Keratinocyte (primary cell): Measurements from ENCODE around the gene ARID5A. TPM values are rescaled to one million over a fixed set of nuclear protein-coding genes. Genes with fewer than 3 reads are reported as not detected.

Experiments
- DNase-seq: peaks from one replicate; pipeline ENCODE4 v3.0.0-alpha.2; 2011; ENCODE audit warnings: low read depth, missing footprints, low spot score
- FAIRE-seq: peaks from 2 replicates; lab custom pipeline; 2011; peaks lifted over from hg19 to GRCh38; lab: Jason Lieb, UNC
- H2AFZ ChIP-seq: 2 replicates; pipeline ENCODE4 v1.6.0; 2012; ENCODE audit warnings: low read length, control low read depth, inconsistent platforms; ENCODE audit not compliant: control insufficient read depth
- H3K27ac ChIP-seq: 2 replicates; pipeline ENCODE4 v1.5.1; 2011; ENCODE audit warnings: low read length; ENCODE audit not compliant: control insufficient read depth, insufficient read depth
- H3K27me3 ChIP-seq: 3 replicates; pipeline ENCODE4 v1.6.0; 2011; ENCODE audit warnings: low read length; ENCODE audit not compliant: control insufficient read depth, insufficient read depth; ENCODE audit errors: extremely low read depth
- H3K36me3 ChIP-seq, 2 experiments: 2 replicates in 1 of 2; 3 replicates in 1 of 2; pipeline ENCODE4 v1.5.1; 2011; ENCODE audit warnings: low read length in 2 of 2, mild to moderate bottlenecking in 1 of 2; ENCODE audit not compliant: control insufficient read depth in 2 of 2, insufficient read depth in 2 of 2; ENCODE audit errors: extremely low read depth in 1 of 2
- H3K4me1 ChIP-seq: 3 replicates; pipeline ENCODE4 v1.5.1; 2011; ENCODE audit warnings: low read length; ENCODE audit not compliant: control insufficient read depth, insufficient read depth; ENCODE audit errors: extremely low read depth
- H3K4me2 ChIP-seq: 3 replicates; pipeline ENCODE4 v1.6.0; 2011; ENCODE audit warnings: low read depth, low read length; ENCODE audit not compliant: control insufficient read depth, insufficient read depth; ENCODE audit errors: extremely low read depth
- H3K4me3 ChIP-seq, 3 experiments: fragments of 200-600 bp in 1 of 3; sonication (generic) in 1 of 3; 2 replicates in 2 of 3; 3 replicates in 1 of 3; pipeline ENCODE4 v1.5.1; 2011 to 2016; ENCODE audit warnings: low read length in 3 of 3, mild to moderate bottlenecking in 3 of 3, control low read depth in 2 of 3, inconsistent platforms in 1 of 3, low read depth in 1 of 3, mixed read lengths in 1 of 3, mixed run types in 1 of 3, moderate library complexity in 1 of 3; ENCODE audit not compliant: control insufficient read depth in 2 of 3, insufficient read depth in 2 of 3; ENCODE audit errors: extremely low read depth in 1 of 3
- H3K79me2 ChIP-seq: 2 replicates; pipeline ENCODE4 v1.6.0; 2012; ENCODE audit warnings: low read length; ENCODE audit not compliant: control insufficient read depth, insufficient read depth
- H3K9ac ChIP-seq: 3 replicates; pipeline ENCODE4 v1.6.0; 2011; ENCODE audit warnings: low read length; ENCODE audit not compliant: control insufficient read depth, insufficient read depth; ENCODE audit errors: extremely low read depth
- H3K9me1 ChIP-seq: 3 replicates; pipeline ENCODE4 v1.6.0; 2011; ENCODE audit warnings: low read length; ENCODE audit not compliant: control insufficient read depth, insufficient read depth; ENCODE audit errors: extremely low read depth
- H3K9me3 ChIP-seq: 2 replicates; pipeline ENCODE4 v1.5.1; 2012; ENCODE audit warnings: low read depth, low read length; ENCODE audit not compliant: control insufficient read depth
- H4K20me1 ChIP-seq: 3 replicates; pipeline ENCODE4 v1.6.0; 2011; ENCODE audit warnings: low read length; ENCODE audit not compliant: control insufficient read depth, insufficient read depth; ENCODE audit errors: extremely low read depth
- CTCF ChIP-seq, 3 experiments: IDR thresholded peaks in 1 of 3; conservative IDR thresholded peaks in 1 of 3; optimal IDR thresholded peaks in 1 of 3; 2 replicates in 2 of 3; 3 replicates in 1 of 3; pipeline versions ENCODE3 to v1.5.1; 2011; ENCODE audit warnings: low read length in 3 of 3, mild to moderate bottlenecking in 3 of 3, moderate library complexity in 2 of 3, control low read depth in 1 of 3, inconsistent platforms in 1 of 3; ENCODE audit not compliant: insufficient read depth in 2 of 3; ENCODE audit errors: extremely low read depth in 1 of 3
- EZH2 ChIP-seq: IDR thresholded peaks from one replicate; pipeline ENCODE4 v1.6.1; 2012; ENCODE audit warnings: inconsistent platforms, mild to moderate bottlenecking, low read length, moderate library complexity
- dilution Hi-C: fragments of 300-500 bp; cut with MboI; formaldehyde crosslinking; loops from one replicate; pipeline ENCODE4 v1.7.0; 2020; ENCODE audit warnings: low sequenced_read_pairs; ENCODE audit not compliant: extremely low pct_ligation_motif_present
- polyA plus RNA-seq, 5 experiments: library from polyadenylated mRNA; depleted of rRNA in 3 of 5; stranded (reverse) in 3 of 5; stranded (forward) in 1 of 5; unstranded in 1 of 5; fragments of >200 nt; gene quantifications; 1 replicate in 1 of 5; 2 replicates in 3 of 5; 3 replicates in 1 of 5; pipeline versions ENCODE4 v1.2.1 to v1.2.3, GENCODE V29; 2011 to 2012; ENCODE audit warnings: missing spikeins in 2 of 5, low read depth in 1 of 5, low replicate concordance in 1 of 5

Gene ARID5A
- polyA plus RNA-seq, 1 donor (not counting 4 experiments of a cell fraction or from before 2014, with no cell fraction given): 1.6 TPM

- TF ChIP-seq CTCF (optimal IDR thresholded peaks at IDR 0.05 in 1 of 3, IDR thresholded peaks at IDR 0.05 in 1 of 3, conservative IDR thresholded peaks at IDR 0.05 in 1 of 3; ENCODE audit: extremely low read depth in 1 of 3, insufficient read depth in 2 of 3, low read length in 3 of 3) (no peak), EZH2 (no peak)
- Histone ChIP-seq H3K79me2 (no peaks in the 10 kb centered on the region), H3K36me3 (no peaks in the 10 kb centered on the region), H3K4me2 (no peak overlapping the region), H4K20me1 (no peaks in the 10 kb centered on the region), H3K4me1 (no peaks in the 10 kb centered on the region), H3K27ac (no peak overlapping the region), H3K27me3 (peaks cover 9% of the 10 kb centered on the region), H2AFZ (no peak overlapping the region), H3K9ac (no peak overlapping the region), H3K9me1 (no peaks in the 10 kb centered on the region), H3K9me3 (no peaks in the 10 kb centered on the region), H3K4me3 (no peak overlapping the region)
- FAIRE-seq (no peak), DNase-seq (no peak)
- dilution Hi-C loops: no loop called here
Measured at GRCh38 chr2:96520231-96520630, 16.3 kb upstream of the ARID5A start.

GRCh38 chr2:96520697-96521096 lies 15.9 kb upstream of the ARID5A start:
- no peak for DNase-seq
- TF ChIP-seq EZH2: no peak
- TF ChIP-seq CTCF (optimal IDR thresholded peaks at IDR 0.05 in 1 of 3, IDR thresholded peaks at IDR 0.05 in 1 of 3, conservative IDR thresholded peaks at IDR 0.05 in 1 of 3; ENCODE audit: extremely low read depth in 1 of 3, insufficient read depth in 2 of 3, low read length in 3 of 3): no peak
- dilution Hi-C loops: no loop called here
- H3K36me3 ChIP-seq: no peaks in the 10 kb centered on the region
- H3K4me2 ChIP-seq: no peak overlapping the region
- no peak for FAIRE-seq
- no peaks in the 10 kb centered on the region for H3K9me1 ChIP-seq
- no peaks in the 10 kb centered on the region for H4K20me1 ChIP-seq
- H3K79me2 ChIP-seq: no peaks in the 10 kb centered on the region
- no peaks in the 10 kb centered on the region for H3K4me1 ChIP-seq
- H3K9me3 ChIP-seq: no peaks in the 10 kb centered on the region
- H3K27me3 ChIP-seq: peaks cover 10% of the 10 kb centered on the region
- H3K4me3 ChIP-seq: no peak overlapping the region
- no peak overlapping the region for H2AFZ ChIP-seq
- no peak overlapping the region for H3K27ac ChIP-seq
- no peak overlapping the region for H3K9ac ChIP-seq
